HPDE6-E6E7 (cell line): Measurements from ENCODE around the gene RUNX2.
"Not testable (repeated sequence)": the region's sequence is repeated elsewhere in the genome, so short reads cannot be mapped to it uniquely, and the experiment has no call there.

ENCODE experiments used
- DNase-seq: peaks from one replicate; pipeline ENCODE4 v3.0.0; 2011; ENCODE audit warnings: missing footprints; ENCODE audit errors: extremely low spot score

RUNX2 gene

GRCh38 chr6:45327956-45328522 is at the start of gene RUNX2:
RUNX2 (plus strand) TSS chr6:45328330; CDS start chr6:45328727, 397 bp downstream.
- DNase-seq: no peak

GRCh38 chr6:45278367-45278766 is 49.8 kb upstream of the RUNX2 start:
- DNase-seq: no peak

- not testable (repeated sequence) for DNase-seq
Measured at GRCh38 chr6:45286707-45287106, 41.4 kb upstream of the RUNX2 start.

DNA sequence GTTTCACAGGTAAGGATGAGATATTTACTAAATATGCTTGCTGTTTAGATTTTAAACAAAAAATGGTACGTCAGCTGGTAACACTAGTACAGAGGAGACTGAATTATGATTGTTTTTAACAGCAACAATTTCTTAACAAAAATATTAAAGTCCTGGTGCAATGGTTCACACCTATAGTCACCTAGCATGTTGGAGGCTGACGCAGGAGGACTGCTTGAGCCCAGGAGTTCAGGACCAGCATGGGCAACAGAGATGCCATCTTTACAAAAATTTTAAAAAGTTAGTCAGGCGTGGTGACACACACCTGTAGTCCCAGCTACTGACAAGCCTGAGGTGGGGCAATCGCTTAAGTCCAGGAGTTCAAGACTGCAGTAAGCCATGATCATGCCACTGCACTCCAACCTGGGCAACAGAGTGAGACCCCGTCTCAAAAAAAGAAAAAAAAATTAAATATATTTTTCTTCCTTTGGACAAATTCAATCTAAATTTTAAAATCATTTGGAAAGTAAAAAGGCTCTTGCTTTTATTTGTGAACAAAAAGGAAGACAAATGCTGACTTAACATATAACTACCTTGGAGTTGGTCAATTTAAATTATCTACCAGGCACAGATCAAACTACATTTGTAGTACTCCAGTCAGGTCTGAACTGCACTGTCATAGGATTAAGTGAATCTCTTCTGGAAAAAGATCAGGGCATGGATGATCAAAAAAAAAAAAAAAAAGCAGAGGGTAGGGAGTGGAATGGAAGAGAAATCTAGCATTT is 38.2 kb upstream of the RUNX2 start:
- DNase-seq: no peak

GRCh38 chr6:45293306-45293705 is 34.8 kb upstream of the RUNX2 start:
- DNase-seq: no peak

- DNase-seq: not testable (repeated sequence)
Measured at GRCh38 chr6:45294065-45294701, 33.9 kb upstream of the RUNX2 start.

DNA sequence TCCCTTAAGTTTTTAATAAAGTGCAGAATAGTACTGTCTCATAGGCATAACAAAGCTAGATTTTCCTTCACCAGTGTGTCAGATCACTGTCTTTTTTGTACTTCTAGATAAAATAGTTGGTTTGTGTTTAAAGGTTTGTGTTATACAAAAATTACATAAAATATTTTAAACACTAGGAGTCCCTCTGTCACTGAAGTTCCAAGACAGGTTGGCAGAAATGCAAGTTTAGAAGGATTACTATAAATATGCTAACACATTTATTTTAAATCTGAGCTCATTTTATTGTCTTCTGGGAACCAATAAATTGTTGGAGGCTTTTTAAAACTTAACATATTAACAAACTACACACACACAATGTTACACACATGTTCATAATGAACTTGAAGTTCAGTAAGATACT is 30.8 kb upstream of the RUNX2 start:
- DNase-seq: no peak

DNA sequence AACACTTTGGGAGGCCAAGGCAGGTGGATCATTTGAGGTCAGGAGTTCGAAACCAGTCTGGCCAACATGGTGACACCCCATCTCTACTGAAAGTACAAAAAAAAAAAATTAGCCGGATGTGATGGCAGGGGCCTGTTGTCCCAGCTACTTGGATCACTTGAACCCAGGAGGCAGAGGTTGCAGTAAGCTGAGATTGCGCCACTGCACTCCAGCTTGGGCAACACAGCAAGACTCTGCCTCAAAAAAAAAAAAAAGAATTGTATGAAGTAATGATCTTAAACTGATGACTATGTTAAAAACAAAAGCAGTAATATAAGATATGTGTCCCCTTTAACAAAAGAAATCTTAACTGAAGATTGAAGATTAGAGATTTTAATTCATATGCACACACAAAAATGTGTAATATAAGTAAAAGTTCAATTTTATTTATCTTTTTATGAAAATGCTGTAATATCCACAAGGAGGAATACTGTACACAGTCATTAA is 29.0 kb upstream of the RUNX2 start:
- no peak for DNase-seq

GRCh38 chr6:45300736-45301135 is 27.4 kb upstream of the RUNX2 start:
- DNase-seq: no peak

- DNase-seq: no peak
Measured at GRCh38 chr6:45301348-45302142, 26.6 kb upstream of the RUNX2 start.

DNA sequence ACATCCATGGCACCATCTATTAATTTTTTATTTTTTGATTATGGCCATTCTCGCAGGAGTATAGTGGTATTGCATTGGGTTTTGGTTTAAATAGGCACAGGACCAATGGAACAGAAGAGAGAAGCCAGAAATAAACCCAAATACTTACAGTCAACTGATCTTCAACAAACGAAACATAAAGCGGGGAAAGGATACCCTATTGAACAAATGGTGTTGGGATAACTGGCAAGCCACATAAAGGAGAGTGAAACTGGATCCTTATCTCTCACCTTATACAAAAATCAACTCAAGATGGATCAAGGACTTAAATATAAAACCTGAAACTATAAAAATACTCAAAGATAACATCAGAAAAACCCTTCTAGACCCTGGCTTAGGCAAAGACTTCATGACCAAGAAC is 25.3 kb upstream of the RUNX2 start:
- DNase-seq: no peak

GRCh38 chr6:45305546-45305945 is 22.6 kb upstream of the RUNX2 start:
- DNase-seq: no peak

- DNase-seq: no peak
Measured at GRCh38 chr6:45310118-45310788, 17.9 kb upstream of the RUNX2 start.

GRCh38 chr6:45314146-45314545 is 14.0 kb upstream of the RUNX2 start:
- DNase-seq: no peak

DNA sequence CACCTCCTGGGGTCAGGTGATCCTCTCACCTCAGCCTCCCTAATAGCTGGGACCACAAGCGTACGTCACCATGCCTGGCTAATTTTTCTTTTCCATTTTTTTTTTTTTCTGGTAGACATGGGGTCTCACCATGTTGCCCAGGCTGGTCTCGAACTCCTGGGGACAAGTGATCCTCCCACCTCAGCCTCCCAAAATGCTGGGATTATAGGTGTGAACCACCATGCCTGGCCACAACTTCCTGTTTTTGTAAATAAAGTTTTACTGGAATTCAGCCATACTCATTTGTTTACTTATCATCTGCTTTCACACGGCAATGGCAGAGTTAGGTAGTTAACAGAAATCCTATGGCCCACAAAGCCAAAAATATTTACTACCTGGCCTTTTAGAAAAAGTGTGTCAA is 7.8 kb upstream of the RUNX2 start:
- DNase-seq: no peak

- DNase-seq: no peak
Measured at GRCh38 chr6:45323656-45324224, 4.4 kb upstream of the RUNX2 start.

GRCh38 chr6:45326698-45327417 is 1.3 kb upstream of the RUNX2 start:
- DNase-seq: no peak

DNA sequence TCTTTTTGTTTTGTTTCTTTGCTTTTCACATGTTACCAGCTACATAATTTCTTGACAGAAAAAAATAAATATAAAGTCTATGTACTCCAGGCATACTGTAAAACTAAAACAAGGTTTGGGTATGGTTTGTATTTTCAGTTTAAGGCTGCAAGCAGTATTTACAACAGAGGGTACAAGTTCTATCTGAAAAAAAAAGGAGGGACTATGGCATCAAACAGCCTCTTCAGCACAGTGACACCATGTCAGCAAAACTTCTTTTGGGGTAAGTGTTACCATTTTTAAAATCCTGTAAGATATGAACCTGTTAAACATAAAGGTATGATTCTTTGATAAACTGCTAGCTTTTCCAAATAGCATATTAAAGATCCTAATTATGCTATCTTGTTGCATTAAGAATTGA is 393 bp downstream of the RUNX2 start:
- DNase-seq: no peak

GRCh38 chr6:45344900-45345299 is 16.8 kb downstream of the RUNX2 start:
- DNase-seq: no peak

DNA sequence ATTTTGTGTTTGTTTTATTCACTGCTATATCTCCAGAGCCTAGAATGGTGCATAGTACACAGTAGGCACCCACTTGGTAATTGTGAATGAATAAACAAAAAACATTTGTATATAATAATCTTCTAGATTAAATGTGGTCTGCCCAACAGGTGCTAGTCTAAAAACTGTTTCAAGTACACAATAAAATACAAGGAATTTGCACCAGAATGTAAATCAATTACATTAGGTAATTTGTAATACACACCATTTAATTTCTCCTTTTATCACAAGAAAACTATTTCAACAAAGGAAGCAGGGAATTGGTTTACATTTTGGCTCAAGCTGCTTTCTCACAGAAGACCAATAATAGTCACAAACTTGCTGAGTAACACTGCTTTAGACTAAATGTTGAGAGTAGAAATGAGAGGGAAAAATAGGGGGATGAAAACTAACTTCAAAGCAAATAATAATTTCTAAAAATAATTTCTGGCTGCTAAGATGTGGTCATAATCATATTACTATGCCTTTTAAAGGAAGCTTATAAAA is 22.1 kb downstream of the RUNX2 start:
- DNase-seq: no peak
